B cell (primary cell): Measurements from ENCODE around the gene MSANTD3. TPM values are rescaled to one million over a fixed set of nuclear protein-coding genes. Genes with fewer than 3 reads are reported as not detected.

ENCODE experiments used
- ATAC-seq: fragments of 200-7000 bp; cut with Tn5 transposase; one replicate; pipeline ENCODE4 v1.10.0; 2021; ENCODE audit warnings: low read depth, mild to moderate bottlenecking, moderate number of reproducible peaks, moderate library complexity
- CTCF ChIA-PET: fragments of 350-600 bp; sonication (Branson Sonifier 250); formaldehyde crosslinking; loops from one replicate; lab custom pipeline; 2021; ENCODE audit warnings: antibody characterized with exemption, inconsistent platforms; lab: Charles Lee
- POLR2A ChIA-PET: fragments of 350-600 bp; sonication (Branson Sonifier 250); formaldehyde crosslinking; loops from one replicate; lab custom pipeline; 2021; ENCODE audit warnings: antibody characterized with exemption; lab: Charles Lee
- DNase-seq: peaks from one replicate; pipeline ENCODE4 v3.0.0; 2013
- H2AFZ ChIP-seq: 2 replicates; pipeline ENCODE4 v1.6.1; 2012; ENCODE audit warnings: mild to moderate bottlenecking, low read depth, low read length; ENCODE audit not compliant: insufficient read depth, poor library complexity, severe bottlenecking
- H3K27ac ChIP-seq, 2 donors: 1 replicate in 1 of 2; 2 replicates in 1 of 2; pipeline ENCODE4 v1.5.1; 2012 to 2013; ENCODE audit warnings: low read length in 2 of 2, mild to moderate bottlenecking in 2 of 2, moderate library complexity in 1 of 2
- H3K27me3 ChIP-seq, 4 experiments: fragments of 200-600 bp in 1 of 4; sonication (generic) in 1 of 4; replicated peaks in 1 of 4; 1 replicate in 2 of 4; 2 replicates in 2 of 4; pipeline versions ENCODE4 v1.6.1 to v1.7.0; 2013 to 2016; ENCODE audit warnings: low read length in 3 of 4, mild to moderate bottlenecking in 2 of 4, mixed read lengths in 1 of 4, moderate library complexity in 1 of 4; ENCODE audit not compliant: insufficient read depth in 4 of 4, control insufficient read depth in 3 of 4; ENCODE audit errors: control extremely low read depth in 1 of 4
- H3K36me3 ChIP-seq, 2 experiments: replicated peaks in 1 of 2; 1 replicate in 1 of 2; 2 replicates in 1 of 2; pipeline versions ENCODE4 v1.6.1 to v1.7.1; 2013; ENCODE audit warnings: low read length in 1 of 2; ENCODE audit not compliant: insufficient read depth in 2 of 2, control insufficient read depth in 1 of 2; ENCODE audit errors: control extremely low read depth in 1 of 2, extremely low read depth in 1 of 2
- H3K4me1 ChIP-seq, 2 donors: fragments of 200-600 bp in 1 of 2; sonication (generic) in 1 of 2; 1 replicate in 1 of 2; 2 replicates in 1 of 2; pipeline versions ENCODE4 v1.5.1 to v1.6.1; 2013 to 2017; ENCODE audit warnings: low read length in 2 of 2; ENCODE audit not compliant: control insufficient read depth in 2 of 2, insufficient read depth in 2 of 2
- H3K4me2 ChIP-seq: replicated peaks from 2 replicates; pipeline ENCODE3; 2012; ENCODE audit warnings: mild to moderate bottlenecking, low read depth, low read length; ENCODE audit not compliant: poor library complexity, severe bottlenecking
- H3K4me3 ChIP-seq, 5 experiments: fragments of 200-600 bp in 1 of 5; sonication (generic) in 1 of 5; 1 replicate in 3 of 5; 2 replicates in 2 of 5; pipeline versions ENCODE4 v1.5.1 to v1.7.0; 2011 to 2016; ENCODE audit warnings: low read length in 4 of 5, mild to moderate bottlenecking in 4 of 5, low read depth in 2 of 5, control low read depth in 1 of 5, moderate library complexity in 1 of 5; ENCODE audit not compliant: insufficient read depth in 1 of 5; ENCODE audit errors: control extremely low read depth in 1 of 5, extremely low read depth in 1 of 5
- H3K79me2 ChIP-seq: fragments of 200-600 bp; sonication (generic); one replicate; pipeline ENCODE4 v1.6.0; 2016; ENCODE audit warnings: low read length; ENCODE audit not compliant: control insufficient read depth, insufficient read depth
- H3K9ac ChIP-seq: fragments of 200-600 bp; sonication (generic); 2 replicates; pipeline ENCODE4 v1.6.1; 2017; ENCODE audit warnings: mild to moderate bottlenecking, low read length, moderate library complexity
- H3K9me3 ChIP-seq, 3 donors: one replicate each; pipeline versions ENCODE4 v1.6.1 to v1.7.1; 2013; ENCODE audit warnings: low read length in 2 of 3; ENCODE audit not compliant: control insufficient read depth in 2 of 3, insufficient read depth in 1 of 3; ENCODE audit errors: control extremely low read depth in 1 of 3
- H4K20me1 ChIP-seq: 2 replicates; pipeline ENCODE4 v1.6.0; 2012; ENCODE audit warnings: mild to moderate bottlenecking, low read length; ENCODE audit not compliant: insufficient read depth, control insufficient read depth, poor library complexity, severe bottlenecking
- H3K27ac Mint-ChIP-seq: one replicate; pipeline ENCODE4 v1.8.0; 2021; ENCODE audit warnings: mixed read lengths
- H3K27me3 Mint-ChIP-seq: one replicate; pipeline ENCODE4 v1.8.0; 2021; ENCODE audit warnings: mixed read lengths
- H3K4me1 Mint-ChIP-seq: one replicate; pipeline ENCODE4 v1.8.0; 2021; ENCODE audit warnings: mixed read lengths
- H3K4me3 Mint-ChIP-seq: one replicate; pipeline ENCODE4 v1.8.0; 2021; ENCODE audit warnings: mixed read lengths
- H3K9me3 Mint-ChIP-seq: one replicate; pipeline ENCODE4 v1.8.0; 2022; ENCODE audit warnings: mixed read lengths; ENCODE audit not compliant: insufficient read depth
- EZH2 ChIP-seq: IDR thresholded peaks from 2 replicates; pipeline ENCODE4 v1.6.1; 2012; ENCODE audit warnings: borderline replicate concordance, low read depth, mild to moderate bottlenecking, moderate library complexity, low read length; ENCODE audit not compliant: insufficient read depth, poor library complexity, severe bottlenecking
- WGBS: methylation state at CpG from one replicate; pipeline ENCODE4 v1.1.5; 2013; ENCODE audit warnings: missing lambda C conversion rate; ENCODE audit not compliant: insufficient coverage; 5-methylcytosine and 5-hydroxymethylcytosine counted together
- intact Hi-C: fragments of 100-400 bp; cut with micrococcal nuclease; formaldehyde crosslinking; loops from one replicate; pipeline ENCODE4 v1.10.0; 2022
- polyA plus RNA-seq: library from polyadenylated mRNA; depleted of rRNA; stranded (reverse); fragments of >200 nt; gene quantifications from 2 replicates; pipeline ENCODE4 v1.2.3, GENCODE V29; 2012
- total RNA-seq, 2 donors: library from RNA; stranded (reverse); fragments of 120-200 nt in 1 of 2; gene quantifications; 1 replicate in 1 of 2; 2 replicates in 1 of 2; pipeline versions ENCODE4 v1.2.3 to v1.2.4, GENCODE V29; 2013 to 2022
- TF ChIP-seq, protein P1 (sequence below): fragments of 200-600 bp; IDR thresholded peaks from one replicate; pipeline ENCODE4 v1.8.0; 2022; ENCODE audit warnings: antibody characterized with exemption, mild to moderate bottlenecking

MSANTD3 gene
- total and polyA plus RNA-seq, 2 donors (not counting 1 experiment from before 2014, with no cell fraction given), result 5.9 to 12.1 TPM

- Mint-ChIP-seq H3K27ac (no peak overlapping the region), H3K4me1 (no peaks in the 10 kb centered on the region), H3K27me3 (no peaks in the 10 kb centered on the region), H3K4me3 (no peak overlapping the region), H3K9me3 (no peaks in the 10 kb centered on the region)
- Histone ChIP-seq H3K9me3 (no peaks in the 10 kb centered on the region), H3K4me2 (no peak overlapping the region), H2AFZ (no peak overlapping the region), H3K9ac (no peak overlapping the region), H3K27me3 (no peaks in the 10 kb centered on the region), H3K27ac (no peak overlapping the region), H3K4me1 (no peaks in the 10 kb centered on the region), H3K79me2 (no peaks in the 10 kb centered on the region), H4K20me1 (no peaks in the 10 kb centered on the region), H3K36me3 (peaks cover 1 to 7% of the 10 kb centered on the region in 2 experiments), H3K4me3 (no peak overlapping the region)
- DNase-seq (no peak), ATAC-seq (no peak)
- TF ChIP-seq EZH2, result no peak
- TF ChIP-seq, protein P1, sequence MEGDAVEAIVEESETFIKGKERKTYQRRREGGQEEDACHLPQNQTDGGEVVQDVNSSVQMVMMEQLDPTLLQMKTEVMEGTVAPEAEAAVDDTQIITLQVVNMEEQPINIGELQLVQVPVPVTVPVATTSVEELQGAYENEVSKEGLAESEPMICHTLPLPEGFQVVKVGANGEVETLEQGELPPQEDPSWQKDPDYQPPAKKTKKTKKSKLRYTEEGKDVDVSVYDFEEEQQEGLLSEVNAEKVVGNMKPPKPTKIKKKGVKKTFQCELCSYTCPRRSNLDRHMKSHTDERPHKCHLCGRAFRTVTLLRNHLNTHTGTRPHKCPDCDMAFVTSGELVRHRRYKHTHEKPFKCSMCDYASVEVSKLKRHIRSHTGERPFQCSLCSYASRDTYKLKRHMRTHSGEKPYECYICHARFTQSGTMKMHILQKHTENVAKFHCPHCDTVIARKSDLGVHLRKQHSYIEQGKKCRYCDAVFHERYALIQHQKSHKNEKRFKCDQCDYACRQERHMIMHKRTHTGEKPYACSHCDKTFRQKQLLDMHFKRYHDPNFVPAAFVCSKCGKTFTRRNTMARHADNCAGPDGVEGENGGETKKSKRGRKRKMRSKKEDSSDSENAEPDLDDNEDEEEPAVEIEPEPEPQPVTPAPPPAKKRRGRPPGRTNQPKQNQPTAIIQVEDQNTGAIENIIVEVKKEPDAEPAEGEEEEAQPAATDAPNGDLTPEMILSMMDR, result no peak
- WGBS, result 69% methylated on average over 4 of the region's 4 CpGs
- intact Hi-C loops, result no loop called here
- ChIA-PET POLR2A (no interaction called here), CTCF (no interaction called here)
Measured at GRCh38 chr9:100443781-100444768, 17.1 kb downstream of the MSANTD3 start.
